ENCODE measurements around the gene PODXL2.

The PODXL2 gene

GRCh38 chr3:127667119-127667681 is 38.2 kb downstream of the PODXL2 start:
- FAIRE-seq (no peak), DNase-seq (ENCODE audit: insufficient read length, low spot score) (no peak)
- no peak for TF ChIP-seq CTCF (IDR thresholded peaks at IDR 0.05; ENCODE audit: insufficient read depth, missing control alignments)

GRCh38 chr3:127668906-127669305 is 39.9 kb downstream of the PODXL2 start:
- no peak for TF ChIP-seq CTCF (IDR thresholded peaks at IDR 0.05; ENCODE audit: insufficient read depth, missing control alignments)
- FAIRE-seq (no peak), DNase-seq (ENCODE audit: insufficient read length, low spot score) (no peak)

GRCh38 chr3:127669541-127670228 is 40.7 kb downstream of the PODXL2 start:
- DNase-seq (ENCODE audit: insufficient read length, low spot score): no peak
- TF ChIP-seq CTCF (IDR thresholded peaks at IDR 0.05; ENCODE audit: insufficient read depth, missing control alignments): no peak
- FAIRE-seq: no peak

- no peak for TF ChIP-seq CTCF (IDR thresholded peaks at IDR 0.05; ENCODE audit: insufficient read depth, missing control alignments)
- DNase-seq (ENCODE audit: insufficient read length, low spot score): no peak
- no peak for FAIRE-seq
Measured at GRCh38 chr3:127670229-127670559, 41.2 kb downstream of the PODXL2 start.

- FAIRE-seq: no peak
- TF ChIP-seq CTCF (IDR thresholded peaks at IDR 0.05; ENCODE audit: insufficient read depth, missing control alignments): no peak
- no peak for DNase-seq (ENCODE audit: insufficient read length, low spot score)
Measured at GRCh38 chr3:127670761-127671522, 42.0 kb downstream of the PODXL2 start.

- DNase-seq (ENCODE audit: insufficient read length, low spot score) (no peak), FAIRE-seq (no peak)
- TF ChIP-seq CTCF (IDR thresholded peaks at IDR 0.05; ENCODE audit: insufficient read depth, missing control alignments): no peak
Measured at GRCh38 chr3:127671523-127672428, 42.8 kb downstream of the PODXL2 start.

Measured in D721Med (cell line).